Activated CD8-positive, alpha-beta memory T cell treated with anti-CD3 and anti-CD28 coated beads for 1 hour (primary cell): ENCODE results near the gene CIITA.

Experiments
- DNase-seq, 2 donors: peaks; one replicate each; pipeline ENCODE4 v3.0.0-alpha.2; 2020; ENCODE audit warnings: low read depth in 1 of 2; ENCODE audit errors: extremely low read depth in 1 of 2

Gene CIITA

DNA sequence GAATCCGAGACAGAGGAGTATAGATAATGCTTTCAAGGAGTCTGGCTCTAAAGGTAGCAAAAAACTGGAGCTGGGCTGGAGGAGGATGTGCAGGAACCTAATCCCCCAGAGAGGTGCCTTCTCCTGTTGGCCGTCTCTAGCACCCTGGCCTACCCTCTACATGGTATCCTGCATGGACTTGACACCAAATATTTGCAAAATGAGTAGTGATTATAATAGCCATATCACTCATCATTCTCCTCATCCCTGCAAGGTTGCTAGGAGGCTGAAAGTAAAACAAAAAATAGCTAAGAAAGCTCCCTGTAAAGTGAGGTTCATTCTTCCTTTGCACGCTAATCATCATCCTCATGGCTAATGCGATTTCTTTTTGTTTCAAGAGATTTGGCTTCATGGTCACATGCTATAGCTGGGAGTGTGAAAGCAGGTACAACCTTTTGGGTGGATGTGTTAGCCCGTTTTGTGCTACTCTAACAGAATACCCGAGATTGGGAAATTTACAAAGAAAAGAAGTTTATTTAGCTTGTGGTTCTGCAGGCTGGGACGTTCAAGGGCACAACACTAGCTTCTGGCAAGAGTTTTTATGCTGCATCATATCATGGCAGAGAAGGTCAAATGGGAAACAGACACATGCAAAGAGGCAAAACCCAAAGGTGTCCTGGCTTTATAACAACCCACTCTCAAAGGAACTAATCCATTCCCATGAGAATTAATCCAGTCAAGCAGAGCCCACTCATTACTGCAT is 27.1 kb upstream of the CIITA start:
- DNase-seq = no peak

DNA sequence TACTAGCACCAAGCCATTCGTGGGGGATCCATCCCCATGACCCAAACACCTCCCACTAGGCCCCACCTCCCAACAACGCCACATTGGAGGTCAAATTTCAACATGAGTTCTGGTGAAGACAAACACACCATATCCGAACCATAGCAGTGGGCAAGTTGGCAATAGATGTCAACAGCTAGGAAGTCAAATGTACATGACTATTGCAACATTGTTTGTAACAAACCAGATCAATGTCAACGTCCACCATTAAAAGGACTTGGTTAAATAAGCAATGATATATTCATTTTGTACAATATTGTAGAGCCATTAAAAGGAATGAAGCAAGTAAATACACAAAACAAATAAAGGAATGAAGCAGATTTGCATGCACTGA is 26.5 kb upstream of the CIITA start:
- DNase-seq = no peak

DNA sequence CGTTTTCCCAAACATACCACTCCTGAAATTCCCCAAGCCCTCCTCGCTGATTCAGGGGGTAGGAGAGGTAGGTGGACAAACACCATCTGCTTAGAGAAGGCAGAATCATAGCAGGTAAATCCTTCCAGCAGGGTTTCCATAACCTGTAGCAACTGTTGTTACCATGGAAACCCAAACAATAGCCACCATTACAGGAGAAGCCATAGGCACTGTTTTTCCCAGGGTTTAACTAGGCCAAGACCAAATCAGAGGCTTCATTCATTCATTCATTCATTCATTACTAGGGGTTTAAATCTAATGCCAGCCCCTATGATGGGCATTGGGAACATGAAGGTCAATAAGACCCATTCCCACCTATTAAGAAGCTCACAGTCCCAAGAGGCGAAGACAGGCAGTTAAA is 25.5 kb upstream of the CIITA start:
- DNase-seq = no peak

DNA sequence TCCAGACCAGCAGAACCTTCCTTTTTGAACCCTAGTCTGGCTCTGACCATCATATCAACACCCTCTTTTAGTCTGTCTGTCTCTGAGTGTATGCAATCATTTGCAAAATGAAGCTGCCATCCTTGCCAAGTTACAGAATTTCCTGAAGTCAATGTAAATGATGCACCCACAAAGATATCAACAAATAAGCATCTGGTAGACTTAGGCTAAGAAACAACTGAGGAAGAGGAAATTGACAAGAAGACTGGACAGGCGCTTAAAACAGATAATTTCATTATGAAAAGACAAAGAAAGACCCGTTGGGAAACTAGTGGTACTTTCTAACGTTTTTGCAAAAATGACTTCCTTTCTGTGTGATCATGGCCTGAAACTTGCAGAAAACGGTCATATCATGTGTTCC is 24.7 kb upstream of the CIITA start:
- no peak for DNase-seq

DNA sequence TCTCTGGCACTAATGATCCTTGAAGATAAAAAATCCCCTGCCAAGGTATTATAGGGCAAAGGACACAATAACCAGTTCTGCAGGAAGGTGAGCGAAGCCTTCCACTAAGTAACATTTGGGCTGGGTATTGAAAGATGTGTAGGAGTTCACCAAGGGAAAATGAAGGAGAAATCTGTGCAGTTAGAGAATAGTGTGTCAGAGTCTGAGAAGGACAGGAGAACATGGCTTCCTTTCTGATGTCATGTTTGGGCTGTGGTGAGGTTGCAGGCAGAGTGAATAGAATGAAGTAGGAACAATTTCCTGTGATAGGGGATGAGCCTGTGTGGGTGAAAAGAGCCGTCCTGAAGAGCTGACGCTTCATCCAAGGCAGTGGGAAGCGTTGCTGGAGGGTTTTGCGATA is 24.1 kb upstream of the CIITA start:
- no peak for DNase-seq

DNA sequence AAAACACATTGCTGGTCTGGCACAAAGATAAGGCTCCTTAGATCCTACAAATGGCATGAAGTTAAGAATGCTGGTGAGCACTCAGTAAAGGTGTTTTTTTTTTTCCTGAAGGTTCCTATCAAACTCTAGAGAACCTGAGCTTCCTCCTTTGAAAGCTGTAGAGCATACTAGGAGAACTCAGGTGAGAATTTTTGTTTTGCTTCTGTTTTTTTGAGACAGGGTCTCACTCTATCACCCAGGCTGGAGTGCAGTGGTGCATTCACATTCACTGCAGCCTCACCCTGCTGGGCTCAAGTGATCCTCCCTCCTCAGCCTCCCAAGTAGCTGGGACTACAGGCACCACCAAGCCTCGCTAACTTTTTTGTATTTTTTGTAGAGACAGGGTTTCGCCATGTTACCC is 21.0 kb upstream of the CIITA start:
- DNase-seq = no peak

DNA sequence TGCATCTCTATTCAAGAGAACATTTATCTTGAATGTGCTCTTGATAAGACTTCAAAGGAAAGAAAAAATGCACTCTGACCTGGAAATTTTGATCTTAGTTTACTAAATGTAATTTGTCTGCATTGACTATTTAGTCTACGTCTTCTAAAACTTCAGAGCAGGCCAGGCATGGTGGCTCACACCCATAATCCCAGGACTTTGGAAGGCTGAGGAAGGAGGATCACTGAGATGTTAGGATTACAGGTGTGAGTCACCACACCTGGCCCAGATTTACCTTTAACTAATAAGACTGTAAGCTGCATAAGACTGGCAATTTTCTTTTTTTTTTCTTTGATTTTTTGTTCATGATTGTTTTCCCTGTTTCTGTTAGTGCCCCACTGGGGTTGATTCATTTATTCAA is 18.8 kb upstream of the CIITA start:
- DNase-seq = no peak

DNA sequence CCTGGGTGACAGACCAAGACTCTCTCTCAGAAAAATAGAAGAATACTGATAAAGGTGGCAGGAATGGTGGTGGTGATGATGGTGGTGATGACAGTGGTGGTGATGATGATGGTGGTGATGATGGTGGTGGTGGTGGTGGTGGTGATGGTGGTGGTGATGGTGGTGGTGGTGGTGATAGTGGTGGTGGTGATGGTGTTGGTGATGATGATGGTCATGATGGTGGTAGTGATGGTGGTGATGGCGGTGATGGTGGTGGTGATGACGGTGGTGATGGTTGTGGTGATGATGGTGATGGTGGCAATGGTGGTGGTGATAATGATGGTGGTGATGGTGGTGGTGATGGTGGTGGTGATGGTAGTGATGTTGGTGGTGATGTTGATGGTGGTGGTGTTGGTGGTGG is 18.0 kb upstream of the CIITA start:
- no peak for DNase-seq

DNA sequence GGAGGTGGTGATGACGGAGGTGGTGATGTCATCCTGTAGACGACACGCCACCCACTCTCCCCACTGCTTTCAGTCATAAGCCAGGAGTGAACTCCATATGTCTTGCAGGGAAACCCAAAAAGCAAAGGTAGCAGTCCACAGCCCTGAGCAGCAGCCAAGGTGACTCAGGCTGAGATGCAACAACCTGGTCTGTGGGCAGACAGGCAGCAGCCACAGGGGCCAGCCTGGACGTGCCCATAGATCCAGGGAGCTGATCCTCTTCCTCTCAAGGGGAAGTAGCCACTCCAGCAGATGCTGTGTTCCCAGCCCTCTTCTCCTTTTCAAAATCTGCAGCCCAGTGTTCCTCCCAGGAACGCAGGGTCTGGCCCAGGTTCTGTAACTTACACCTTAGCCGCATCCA is 17.3 kb upstream of the CIITA start:
- DNase-seq = no peak

DNA sequence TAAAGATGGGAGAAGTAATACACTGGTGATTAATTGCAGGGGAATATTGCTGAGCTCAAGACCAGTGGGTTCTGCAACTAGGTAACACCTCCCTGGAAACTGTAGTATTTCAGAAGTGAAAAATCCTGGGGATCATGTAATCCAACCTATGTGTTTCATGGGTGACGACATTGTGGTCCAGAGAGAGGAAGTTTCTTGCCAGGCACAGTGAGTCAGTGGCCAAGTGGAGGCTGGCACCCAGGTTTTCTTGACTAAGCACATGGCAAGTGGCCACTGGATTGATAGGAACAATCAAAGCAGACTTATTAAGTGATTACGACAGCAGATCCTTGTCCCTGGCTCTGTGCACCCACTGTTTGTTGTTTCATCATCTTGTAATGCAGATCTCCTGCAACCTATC is 14.6 kb upstream of the CIITA start:
- no peak for DNase-seq

DNA sequence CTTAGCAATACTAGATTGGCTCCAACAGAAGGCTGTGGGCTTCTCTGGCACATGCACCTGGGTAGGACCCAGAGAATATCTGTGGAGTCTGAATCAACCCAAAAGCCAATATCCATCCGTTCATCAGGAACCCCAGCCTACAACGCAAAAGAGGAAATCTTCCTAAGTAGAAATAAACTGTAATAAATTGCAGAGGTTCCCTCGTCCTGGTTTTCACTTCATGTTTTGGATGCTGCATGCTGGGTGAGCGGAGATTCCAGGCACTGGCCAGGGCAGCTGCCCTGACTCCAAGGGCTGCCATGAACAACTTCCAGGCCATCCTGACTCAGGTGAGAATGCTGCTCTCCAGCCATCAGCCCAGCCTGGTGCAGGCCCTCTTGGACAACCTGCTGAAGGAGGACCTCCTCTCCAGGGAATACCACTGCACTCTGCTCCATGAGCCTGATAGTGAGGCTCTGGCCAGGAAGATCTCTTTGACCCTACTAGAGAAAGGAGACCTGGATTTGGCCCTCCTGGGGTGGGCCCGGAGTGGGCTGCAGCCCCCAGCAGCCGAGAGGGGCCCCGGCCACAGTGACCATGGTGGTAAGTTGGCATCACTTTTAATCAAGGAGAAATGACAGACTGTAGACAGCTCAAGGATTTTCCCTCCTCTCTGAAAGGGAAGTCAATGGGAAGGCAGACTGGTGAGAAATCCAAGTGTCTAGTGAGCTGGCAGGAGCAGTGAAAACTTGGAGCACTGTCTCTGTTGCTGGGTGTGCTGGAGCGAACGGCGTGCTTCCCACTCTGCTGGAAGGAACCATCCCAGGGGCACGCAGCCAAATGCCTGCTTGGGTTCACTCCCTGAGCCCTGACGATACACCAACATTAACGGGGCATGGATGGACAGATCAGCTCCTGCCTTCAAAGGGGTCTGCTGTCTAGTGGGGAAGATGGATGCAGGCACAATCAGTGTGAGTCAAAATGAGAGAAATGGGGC is 10.7 kb upstream of the CIITA start:
- DNase-seq = no peak

DNA sequence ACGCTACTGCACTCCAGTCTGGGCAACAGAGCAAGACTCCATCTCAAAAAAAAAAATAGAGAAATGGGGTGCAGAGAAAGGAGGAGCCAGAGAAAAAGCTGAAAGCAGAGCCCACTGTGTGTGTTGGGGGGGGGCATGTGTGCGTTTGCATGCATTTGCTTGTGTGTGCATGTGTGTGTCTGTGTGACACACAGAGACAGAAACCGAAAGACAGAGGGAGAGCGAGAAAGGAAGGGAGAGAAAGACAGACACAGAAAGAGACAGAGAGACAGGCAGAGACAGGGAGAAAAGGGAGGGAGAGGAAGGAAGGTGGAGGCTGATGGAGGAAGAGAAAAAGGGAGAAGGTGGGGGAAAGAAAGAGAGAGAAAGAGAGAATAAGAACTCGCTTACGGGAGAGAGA is 9.8 kb upstream of the CIITA start:
- DNase-seq = no peak

DNA sequence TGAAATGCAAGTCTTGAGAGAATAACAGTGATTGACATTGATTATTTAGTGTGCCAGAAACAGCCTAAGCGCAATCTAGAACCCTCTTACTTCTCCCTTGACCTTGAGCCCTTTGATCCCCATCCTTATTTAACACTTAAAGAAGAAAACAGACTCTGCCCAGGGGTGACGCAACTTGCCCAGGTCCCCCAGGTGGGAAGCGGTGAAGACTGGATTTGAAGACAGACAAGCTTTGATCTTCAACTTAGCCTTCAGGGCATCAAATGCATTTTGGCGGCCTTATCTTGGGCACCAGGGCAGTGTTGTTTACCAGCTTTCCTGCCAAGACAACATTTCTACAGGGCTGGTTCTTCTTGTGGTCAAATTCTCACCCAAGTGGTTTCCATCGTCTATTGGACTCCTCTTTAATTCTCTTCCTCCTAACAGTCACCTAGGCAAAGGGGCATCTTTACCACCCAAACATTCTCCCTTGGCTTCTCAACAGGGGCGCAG is 8.9 kb upstream of the CIITA start:
- DNase-seq = no peak

DNA sequence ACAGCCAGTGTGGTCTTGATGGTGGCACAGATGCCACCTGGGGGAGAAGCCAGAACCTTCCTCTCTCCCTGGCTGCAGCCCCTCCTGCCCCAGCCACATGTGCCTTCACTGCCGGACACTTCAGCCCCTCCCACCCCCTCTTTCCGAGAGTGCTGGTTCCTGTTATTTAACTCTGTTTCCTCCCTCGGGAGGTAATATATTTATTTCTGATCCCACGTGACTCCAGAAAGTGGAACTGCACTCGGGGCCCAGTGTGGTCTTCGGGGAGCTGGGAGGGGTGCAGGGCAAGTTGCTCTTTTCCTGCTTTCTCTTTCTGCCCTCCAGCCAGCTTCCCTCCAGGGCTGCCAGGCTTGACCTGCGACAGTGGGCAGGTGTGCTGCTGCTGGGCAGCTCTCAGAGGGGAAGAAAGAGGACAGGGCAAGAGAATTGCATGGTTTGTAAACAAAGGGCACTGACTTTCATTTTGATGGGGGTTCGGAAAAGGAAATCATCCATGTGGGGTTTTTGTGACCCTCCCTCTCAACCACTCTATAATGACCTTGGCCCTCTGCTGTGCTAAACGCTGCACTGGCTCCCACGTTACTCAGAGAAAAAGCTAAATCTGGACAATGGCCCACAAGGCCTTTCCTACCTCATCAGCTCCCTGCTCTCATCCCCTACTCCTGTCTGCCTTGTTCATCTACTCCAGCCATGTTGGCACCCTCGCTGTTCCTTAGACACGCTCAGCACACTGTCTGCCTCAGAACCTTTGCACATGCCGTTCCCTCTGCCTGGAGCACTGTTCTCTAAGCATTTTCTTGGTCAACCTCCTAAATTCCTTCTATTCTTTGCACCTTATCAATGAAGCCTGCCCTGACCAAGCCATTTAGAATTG is 8.2 kb upstream of the CIITA start:
- DNase-seq = no peak

DNA sequence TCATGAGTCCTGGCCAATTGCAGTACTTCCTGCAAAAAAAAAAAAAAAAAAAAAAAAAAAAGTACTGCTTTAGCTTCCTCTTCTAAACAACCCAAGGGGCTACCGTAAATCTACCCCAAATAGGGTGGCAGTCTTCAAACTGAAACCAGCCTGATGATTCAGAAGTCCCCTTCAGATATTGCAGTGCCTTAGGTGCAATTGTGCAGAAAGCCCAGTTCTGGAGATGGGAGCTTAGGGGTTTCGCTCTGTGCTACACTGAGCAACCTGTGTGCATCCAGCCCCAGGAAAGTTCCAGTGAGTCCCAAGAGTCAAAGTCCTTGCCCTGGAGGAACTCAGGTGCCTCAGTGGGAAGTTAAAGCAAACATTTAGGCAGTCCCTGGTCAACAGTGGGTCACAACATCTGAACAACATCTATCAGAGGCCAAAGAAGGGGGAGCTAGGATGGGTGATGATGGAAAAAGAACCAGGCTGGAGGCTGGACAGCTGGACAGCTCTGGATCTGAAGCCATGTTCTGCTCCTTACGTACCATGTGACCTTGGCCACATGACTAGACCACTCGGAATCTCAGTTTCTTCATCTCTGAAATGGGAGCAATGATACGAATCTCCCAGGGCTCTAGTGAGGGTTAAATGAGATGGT is 6.7 kb upstream of the CIITA start:
- DNase-seq = no peak

DNA sequence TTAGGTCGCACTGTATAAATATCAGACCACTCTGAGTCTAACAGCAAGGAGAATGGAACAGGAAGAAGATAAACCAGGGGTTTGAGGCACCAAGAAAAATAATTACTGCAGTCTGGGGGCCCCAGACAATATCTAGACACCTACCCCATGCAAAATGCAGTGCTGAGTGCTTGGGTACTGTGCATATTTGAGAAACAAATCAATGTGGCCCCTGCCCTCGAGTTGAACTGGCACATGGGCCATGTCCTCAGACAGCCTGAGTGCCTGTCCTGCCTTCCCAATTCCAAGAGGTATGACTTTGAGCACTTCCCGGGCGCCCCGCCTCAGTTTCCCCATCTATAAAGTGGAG is 6.2 kb upstream of the CIITA start:
- DNase-seq = no peak

DNA sequence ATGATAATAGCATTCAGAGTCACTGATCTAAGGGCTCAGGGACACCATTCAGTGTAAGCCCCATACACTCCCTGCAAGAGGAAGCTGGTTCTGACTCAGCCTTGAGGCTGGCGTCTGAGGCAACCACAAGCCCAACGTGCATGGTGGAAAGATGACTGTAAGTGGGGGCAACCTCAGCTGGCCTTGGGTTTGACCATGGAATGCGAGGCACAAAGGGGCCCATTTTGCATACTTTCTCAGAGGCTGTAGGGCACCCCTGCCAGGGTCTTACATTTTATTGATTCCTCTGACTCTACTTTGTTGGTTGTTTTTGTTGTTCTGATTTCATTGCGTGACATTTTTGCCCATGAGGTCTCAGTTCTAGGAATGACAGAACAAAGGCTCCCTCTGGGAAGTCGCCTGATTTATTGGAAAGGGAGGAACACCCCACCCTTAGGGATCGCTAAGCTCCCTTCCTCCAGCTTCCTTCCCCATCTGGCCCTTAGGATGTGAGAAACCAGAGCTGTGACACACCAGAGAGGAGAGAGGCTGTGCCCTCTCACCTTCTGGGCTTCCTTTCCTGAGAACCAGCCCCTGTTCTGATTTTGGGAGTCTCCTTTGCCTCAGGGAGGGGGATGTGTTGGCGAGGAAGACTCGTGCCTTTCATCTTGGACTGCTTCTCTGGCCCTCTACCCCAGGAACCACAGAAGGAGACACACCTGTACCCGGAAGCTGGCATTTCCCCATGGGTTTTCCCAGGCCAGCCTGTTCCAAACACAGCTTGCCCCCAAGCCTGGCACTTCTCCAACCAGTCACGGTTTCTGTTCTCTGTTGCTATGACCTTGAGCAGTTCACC is 5.6 kb upstream of the CIITA start:
- peak in 1 of 2 donors; percentile 16 for DNase-seq

DNA sequence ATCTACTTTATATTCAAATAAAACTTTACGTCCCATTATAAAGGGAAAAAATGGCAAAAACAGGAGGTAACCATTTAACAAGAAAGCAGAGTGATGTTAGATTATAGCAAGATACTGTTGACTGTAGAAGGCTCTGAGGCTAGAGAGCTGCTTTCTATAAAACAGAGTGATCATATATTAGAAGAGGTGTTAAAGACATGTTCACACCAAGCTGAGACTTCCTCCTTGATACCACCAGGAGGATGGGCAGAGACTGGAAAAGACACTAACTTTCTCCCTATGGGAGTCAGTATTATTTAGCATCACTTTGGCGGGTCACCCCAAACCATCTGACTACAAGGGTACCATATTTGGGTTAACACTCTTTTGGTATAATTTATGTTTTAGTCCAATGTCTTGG is 687 bp upstream of the CIITA start:
- DNase-seq = no peak

DNA sequence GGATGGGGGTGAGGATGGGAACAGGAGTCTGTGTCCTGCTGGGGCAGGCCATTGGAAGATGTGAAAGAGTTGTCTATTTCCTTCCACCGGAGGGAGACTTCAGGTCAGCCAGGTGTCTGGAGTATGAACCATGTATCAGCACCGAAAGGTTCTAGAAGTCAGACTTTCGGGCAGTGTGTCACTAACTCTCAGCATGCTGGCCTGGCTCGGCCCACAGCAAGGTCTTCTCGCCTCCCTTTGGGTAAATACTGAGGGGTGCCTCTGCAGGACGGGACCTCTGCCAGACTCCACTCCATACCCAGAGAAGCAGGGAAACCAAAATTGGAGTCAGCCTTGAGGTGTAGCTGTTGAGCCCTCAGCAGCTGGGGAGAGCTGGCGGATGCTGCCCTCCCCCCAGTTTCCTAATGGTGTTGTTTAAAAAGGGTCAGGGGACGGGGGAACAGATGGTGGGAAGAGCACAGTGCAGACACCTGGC is 507 bp downstream of the CIITA start:
- DNase-seq = no peak

DNA sequence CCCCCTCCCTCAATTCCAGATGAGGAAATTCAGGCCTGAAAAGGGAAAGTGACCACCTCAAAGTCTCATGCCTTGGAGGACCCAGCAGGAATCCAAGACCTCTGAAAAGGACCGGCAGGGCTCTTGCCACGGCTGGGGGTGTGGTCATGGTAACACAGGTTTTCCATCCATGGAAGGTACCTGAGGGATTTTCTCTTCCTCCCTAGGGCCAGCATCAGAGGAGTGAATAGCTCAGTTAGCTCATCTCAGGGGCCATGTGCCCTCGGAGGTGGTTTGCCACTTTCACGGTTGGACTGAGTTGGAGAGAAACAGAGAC is 1.3 kb downstream of the CIITA start:
- DNase-seq = no peak
